BE2C (cell line): ENCODE measurements around the gene AFF1.
A peak's percentile ranks its signal among the peaks of the same experiment; 100 is the strongest.

Source experiments
- DNase-seq: peaks from one replicate; pipeline ENCODE4 v3.0.0-alpha.2; 2020
- H3K27me3 ChIP-seq: fragments of 250-450 bp; sonication (Bioruptor Pico); 2 replicates; pipeline ENCODE4 v1.5.1; 2020; ENCODE audit warnings: mild to moderate bottlenecking
- H3K36me3 ChIP-seq: fragments of 250-450 bp; sonication (Bioruptor Pico); 2 replicates; pipeline ENCODE4 v1.5.1; 2020; ENCODE audit warnings: mild to moderate bottlenecking
- H3K4me1 ChIP-seq: fragments of 250-450 bp; sonication (Bioruptor Pico); 2 replicates; pipeline ENCODE4 v1.5.1; 2020
- H3K4me3 ChIP-seq: 2 replicates; pipeline ENCODE4 v1.5.1; 2011; ENCODE audit warnings: low read depth, low read length
- H3K9me3 ChIP-seq: fragments of 250-450 bp; sonication (Bioruptor Pico); 2 replicates; pipeline ENCODE4 v1.5.1; 2020
- CTCF ChIP-seq: IDR thresholded peaks from 2 replicates; pipeline ENCODE4 v1.5.1; 2012; ENCODE audit warnings: mild to moderate bottlenecking, low read depth, low read length

Gene AFF1

GRCh38 chr4:86909546-86910295 lies 25.1 kb upstream of the AFF1 start:
- Histone ChIP-seq H3K27me3 (no peaks in the 10 kb centered on the region), H3K9me3 (no peaks in the 10 kb centered on the region), H3K36me3 (no peaks in the 10 kb centered on the region), H3K4me1 (no peaks in the 10 kb centered on the region), H3K4me3 (no peak overlapping the region)
- no peak for DNase-seq
- no peak for TF ChIP-seq CTCF

- H3K4me1 ChIP-seq = no peaks in the 10 kb centered on the region
- H3K9me3 ChIP-seq = no peaks in the 10 kb centered on the region
- H3K27me3 ChIP-seq = no peaks in the 10 kb centered on the region
- DNase-seq = no peak
- no peak overlapping the region for H3K4me3 ChIP-seq
- no peaks in the 10 kb centered on the region for H3K36me3 ChIP-seq
- TF ChIP-seq CTCF = peak; percentile 20; the same call in 1 of the 2 replicates
Measured at GRCh38 chr4:86910369-86910768, 24.4 kb upstream of the AFF1 start.

GRCh38 chr4:86910820-86911684 lies 23.8 kb upstream of the AFF1 start:
- Histone ChIP-seq H3K36me3 (no peaks in the 10 kb centered on the region), H3K4me3 (no peak overlapping the region), H3K4me1 (no peaks in the 10 kb centered on the region), H3K9me3 (no peaks in the 10 kb centered on the region), H3K27me3 (no peaks in the 10 kb centered on the region)
- DNase-seq = no peak
- TF ChIP-seq CTCF = no peak

GRCh38 chr4:86916392-86916791 lies 18.4 kb upstream of the AFF1 start:
- Histone ChIP-seq H3K9me3 (no peaks in the 10 kb centered on the region), H3K36me3 (no peaks in the 10 kb centered on the region), H3K4me1 (no peaks in the 10 kb centered on the region), H3K4me3 (no peak overlapping the region), H3K27me3 (no peaks in the 10 kb centered on the region)
- DNase-seq = no peak
- TF ChIP-seq CTCF = no peak

- Histone ChIP-seq H3K36me3 (no peaks in the 10 kb centered on the region), H3K9me3 (no peaks in the 10 kb centered on the region), H3K4me3 (no peak overlapping the region), H3K27me3 (no peaks in the 10 kb centered on the region), H3K4me1 (no peaks in the 10 kb centered on the region)
- TF ChIP-seq CTCF = no peak
- no peak for DNase-seq
Measured at GRCh38 chr4:86917212-86918039, 17.4 kb upstream of the AFF1 start.
